H9 (cell line): ENCODE measurements around the gene DISC1. TPM values are rescaled to one million over a fixed set of nuclear protein-coding genes. Genes with fewer than 3 reads are reported as not detected.

Experiments used
- DNase-seq: peaks from one replicate; pipeline ENCODE4 v3.0.0-alpha.2; 2017
- H2AFZ ChIP-seq: one replicate; pipeline ENCODE4 v1.6.1; 2013; ENCODE audit warnings: mild to moderate bottlenecking, low read length, control low read depth, moderate library complexity
- H2AK5ac ChIP-seq: 2 replicates; pipeline ENCODE4 v1.6.1; 2013; ENCODE audit warnings: low read length, control low read depth, mixed read lengths; ENCODE audit not compliant: insufficient read length
- H2BK120ac ChIP-seq: one replicate; pipeline ENCODE4 v1.6.1; 2013; ENCODE audit warnings: low read depth, mild to moderate bottlenecking, low read length, control low read depth, inconsistent platforms; ENCODE audit not compliant: poor library complexity, severe bottlenecking
- H2BK12ac ChIP-seq: 2 replicates; pipeline ENCODE4 v1.6.1; 2013; ENCODE audit warnings: low read length, control low read depth, mixed read lengths, low read depth; ENCODE audit not compliant: insufficient read length
- H2BK15ac ChIP-seq: 2 replicates; pipeline ENCODE4 v1.6.1; 2013; ENCODE audit warnings: low read depth, low read length, control low read depth
- H2BK20ac ChIP-seq: one replicate; pipeline ENCODE4 v1.6.1; 2013; ENCODE audit warnings: low read depth, mild to moderate bottlenecking, low read length, control low read depth, inconsistent platforms; ENCODE audit not compliant: poor library complexity, severe bottlenecking
- H2BK5ac ChIP-seq: 2 replicates; pipeline ENCODE4 v1.6.1; 2013; ENCODE audit warnings: low read length, control low read depth, mixed read lengths; ENCODE audit not compliant: insufficient read length
- H3K14ac ChIP-seq: 2 replicates; pipeline ENCODE4 v1.6.1; 2013; ENCODE audit warnings: low read length, control low read depth; ENCODE audit not compliant: insufficient read depth
- H3K18ac ChIP-seq: 2 replicates; pipeline ENCODE4 v1.6.1; 2013; ENCODE audit warnings: low read depth, mild to moderate bottlenecking, mixed read lengths, low read length, control low read depth; ENCODE audit not compliant: insufficient read length
- H3K23ac ChIP-seq: 2 replicates; pipeline ENCODE4 v1.6.1; 2013; ENCODE audit warnings: low read length, control low read depth, mixed read lengths, low read depth; ENCODE audit not compliant: insufficient read length
- H3K23me2 ChIP-seq: 2 replicates; pipeline ENCODE4 v1.6.1; 2013; ENCODE audit warnings: low read depth, mild to moderate bottlenecking, mixed read lengths, low read length, control low read depth; ENCODE audit not compliant: insufficient read length, poor library complexity, severe bottlenecking
- H3K27ac ChIP-seq: 2 replicates; pipeline ENCODE4 v1.5.1; 2013; ENCODE audit warnings: low read length, control low read depth, mixed read lengths, low read depth; ENCODE audit not compliant: insufficient read length
- H3K27me3 ChIP-seq: 2 replicates; pipeline ENCODE4 v1.6.1; 2013; ENCODE audit warnings: low read length, control low read depth, inconsistent platforms; ENCODE audit not compliant: insufficient read depth
- H3K4ac ChIP-seq: 2 replicates; pipeline ENCODE4 v1.6.1; 2013; ENCODE audit warnings: low read depth, mild to moderate bottlenecking, control low read depth, inconsistent platforms, low read length, moderate library complexity
- H3K4me1 ChIP-seq: 2 replicates; pipeline ENCODE4 v1.6.1; 2013; ENCODE audit warnings: low read length, control low read depth, inconsistent platforms; ENCODE audit not compliant: insufficient read depth
- H3K4me2 ChIP-seq: 2 replicates; pipeline ENCODE4 v1.6.1; 2013; ENCODE audit warnings: low read length, control low read depth, mixed read lengths; ENCODE audit not compliant: insufficient read length, insufficient read depth
- H3K56ac ChIP-seq: 2 replicates; pipeline ENCODE4 v1.6.1; 2013; ENCODE audit warnings: low read depth, mild to moderate bottlenecking, mixed read lengths, low read length, control low read depth; ENCODE audit not compliant: insufficient read length
- H3K79me1 ChIP-seq: 2 replicates; pipeline ENCODE4 v1.6.1; 2013; ENCODE audit warnings: low read depth, mild to moderate bottlenecking, moderate library complexity, low read length, control low read depth, inconsistent platforms; ENCODE audit not compliant: insufficient read depth, poor library complexity, severe bottlenecking
- H3K79me2 ChIP-seq: 2 replicates; pipeline ENCODE4 v1.6.1; 2013; ENCODE audit warnings: low read length, control low read depth, inconsistent platforms; ENCODE audit not compliant: insufficient read depth
- H3K9ac ChIP-seq: 2 replicates; pipeline ENCODE4 v1.6.1; 2013; ENCODE audit warnings: low read length, control low read depth, mixed read lengths; ENCODE audit not compliant: insufficient read length; ENCODE audit errors: extremely low read depth
- H3K9me3 ChIP-seq: one replicate; pipeline ENCODE4 v1.6.1; 2013; ENCODE audit warnings: low read depth, low read length, inconsistent platforms; ENCODE audit not compliant: control insufficient read depth
- H3T11ph ChIP-seq: one replicate; pipeline ENCODE4 v1.6.1; 2013; ENCODE audit warnings: mild to moderate bottlenecking, low read length, control low read depth, inconsistent platforms
- H4K20me1 ChIP-seq: one replicate; pipeline ENCODE4 v1.6.1; 2013; ENCODE audit not compliant: control insufficient read depth, insufficient read length, insufficient read depth
- H4K5ac ChIP-seq: 2 replicates; pipeline ENCODE4 v1.6.1; 2013; ENCODE audit warnings: low read depth, mild to moderate bottlenecking, mixed read lengths, low read length, control low read depth; ENCODE audit not compliant: insufficient read length
- H4K8ac ChIP-seq: replicated peaks from 2 replicates; pipeline ENCODE4 v1.6.1; 2013; ENCODE audit warnings: low read length, control low read depth, mixed read lengths, low read depth; ENCODE audit not compliant: insufficient read length
- H4K91ac ChIP-seq: 2 replicates; pipeline ENCODE4 v1.6.1; 2013; ENCODE audit warnings: low read depth, mild to moderate bottlenecking, moderate library complexity, mixed read lengths, low read length, control low read depth; ENCODE audit not compliant: insufficient read length
- H3K27ac Mint-ChIP-seq, 3 experiments: 2 replicates in 2 of 3; 3 replicates in 1 of 3; pipeline ENCODE4 v1.8.0; 2020 to 2021; ENCODE audit warnings: mixed read lengths in 3 of 3, mild to moderate bottlenecking in 1 of 3, moderate library complexity in 1 of 3
- H3K27me3 Mint-ChIP-seq: 2 replicates; pipeline ENCODE4 v1.8.0; 2021; ENCODE audit warnings: low read depth, mild to moderate bottlenecking, moderate library complexity, mixed read lengths
- H3K36me3 Mint-ChIP-seq, 3 experiments: 2 replicates in 2 of 3; 3 replicates in 1 of 3; pipeline ENCODE4 v1.8.0; 2020 to 2021; ENCODE audit warnings: low read depth in 3 of 3, mixed read lengths in 3 of 3; ENCODE audit not compliant: insufficient read depth in 1 of 3
- H3K4me1 Mint-ChIP-seq, 2 experiments: 2 replicates each; pipeline ENCODE4 v1.8.0; 2020; ENCODE audit warnings: mixed read lengths in 2 of 2
- H3K4me3 Mint-ChIP-seq, 2 experiments: 2 replicates in 1 of 2; 3 replicates in 1 of 2; pipeline ENCODE4 v1.8.0; 2020 to 2021; ENCODE audit warnings: mild to moderate bottlenecking in 2 of 2, mixed read lengths in 2 of 2, moderate library complexity in 1 of 2
- H3K9me3 Mint-ChIP-seq, 2 experiments: 2 replicates in 1 of 2; 3 replicates in 1 of 2; pipeline ENCODE4 v1.8.0; 2020; ENCODE audit warnings: mild to moderate bottlenecking in 2 of 2, mixed read lengths in 2 of 2, moderate library complexity in 1 of 2
- WGBS: extraction: QIAGEN DNeasy Blood & Tissue Kit; methylation state at CpG from one replicate; pipeline ENCODE4 v1.1.7; 2013; ENCODE audit warnings: missing lambda C conversion rate, low lambda C conversion rate, mixed read lengths; ENCODE audit not compliant: insufficient read length; ENCODE audit errors: extremely low coverage; 5-methylcytosine and 5-hydroxymethylcytosine counted together
- total RNA-seq: library from RNA; stranded (reverse); gene quantifications from 2 replicates; pipeline ENCODE4 v1.2.1, GENCODE V29; 2021
- TF ChIP-seq, protein P1 (sequence below): fragments of 200-600 bp; sonication (generic); conservative IDR thresholded peaks from 3 replicates; pipeline ENCODE4 v1.8.0; 2021; ENCODE audit warnings: antibody characterized with exemption, mild to moderate bottlenecking

Gene DISC1
- total RNA-seq, 1 experiment from 2014 or later = 2.5 TPM

DNA sequence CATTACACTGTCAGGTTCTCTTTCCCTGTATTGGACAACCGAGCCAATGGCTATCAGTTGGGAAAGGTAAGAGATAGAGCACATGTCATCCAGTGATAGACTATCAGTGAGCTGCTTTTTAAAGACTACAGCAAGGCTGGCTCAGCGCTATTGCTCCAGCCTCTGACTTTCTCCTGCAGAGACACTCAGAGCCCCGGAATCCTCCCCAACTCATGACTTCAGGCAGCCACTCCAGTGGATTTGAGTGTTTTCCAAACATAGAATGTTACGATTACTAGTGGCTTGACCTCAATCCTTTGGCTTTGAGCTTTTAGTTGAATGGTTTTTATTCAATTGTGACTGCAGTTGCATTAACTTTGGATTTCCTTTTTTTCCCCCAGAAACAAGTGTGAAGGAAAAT lies 331.9 kb downstream of the DISC1 start:
- H2BK120ac ChIP-seq = no peak overlapping the region
- no peak overlapping the region for H4K8ac ChIP-seq
- H2BK15ac ChIP-seq = no peak overlapping the region
- no peaks in the 10 kb centered on the region for H3K79me2 ChIP-seq
- Mint-ChIP-seq H3K27me3 (peaks cover 11% of the 10 kb centered on the region), H3K4me1 (peaks cover 0 to 4% of the 10 kb centered on the region in 2 experiments; a peak in 2 of 4 replicates), H3K4me3 (no peak overlapping the region), H3K9me3 (no peaks in the 10 kb centered on the region; a peak in 1 of 5 replicates), H3K27ac (no peak overlapping the region), H3K36me3 (peaks cover 0 to 2% (median 0%) of the 10 kb centered on the region in 3 experiments; a peak in 2 of 7 replicates)
- no peak overlapping the region for H4K91ac ChIP-seq
- no peak overlapping the region for H3K23ac ChIP-seq
- H3K18ac ChIP-seq = no peak overlapping the region
- no peak overlapping the region for H2BK12ac ChIP-seq
- no peak overlapping the region for H2BK20ac ChIP-seq
- no peak overlapping the region for H4K5ac ChIP-seq
- H3K9me3 ChIP-seq = no peaks in the 10 kb centered on the region
- no peak overlapping the region for H2AK5ac ChIP-seq
- no peak overlapping the region for H3T11ph ChIP-seq
- H3K4me2 ChIP-seq = no peak overlapping the region
- H3K14ac ChIP-seq = no peak overlapping the region
- DNase-seq = no peak
- no peak overlapping the region for H2BK5ac ChIP-seq
- no peak overlapping the region for H3K4ac ChIP-seq
- H3K23me2 ChIP-seq = no peaks in the 10 kb centered on the region
- H3K56ac ChIP-seq = no peak overlapping the region
- H3K9ac ChIP-seq = no peak overlapping the region
- H3K79me1 ChIP-seq = no peaks in the 10 kb centered on the region
- no peak overlapping the region for H3K27ac ChIP-seq
- no peaks in the 10 kb centered on the region for H3K27me3 ChIP-seq
- no peaks in the 10 kb centered on the region for H3K4me1 ChIP-seq
- whole genome bisulfite sequencing = no CpG with 5 or more reads among the region's 4 CpGs
- TF ChIP-seq, protein P1, sequence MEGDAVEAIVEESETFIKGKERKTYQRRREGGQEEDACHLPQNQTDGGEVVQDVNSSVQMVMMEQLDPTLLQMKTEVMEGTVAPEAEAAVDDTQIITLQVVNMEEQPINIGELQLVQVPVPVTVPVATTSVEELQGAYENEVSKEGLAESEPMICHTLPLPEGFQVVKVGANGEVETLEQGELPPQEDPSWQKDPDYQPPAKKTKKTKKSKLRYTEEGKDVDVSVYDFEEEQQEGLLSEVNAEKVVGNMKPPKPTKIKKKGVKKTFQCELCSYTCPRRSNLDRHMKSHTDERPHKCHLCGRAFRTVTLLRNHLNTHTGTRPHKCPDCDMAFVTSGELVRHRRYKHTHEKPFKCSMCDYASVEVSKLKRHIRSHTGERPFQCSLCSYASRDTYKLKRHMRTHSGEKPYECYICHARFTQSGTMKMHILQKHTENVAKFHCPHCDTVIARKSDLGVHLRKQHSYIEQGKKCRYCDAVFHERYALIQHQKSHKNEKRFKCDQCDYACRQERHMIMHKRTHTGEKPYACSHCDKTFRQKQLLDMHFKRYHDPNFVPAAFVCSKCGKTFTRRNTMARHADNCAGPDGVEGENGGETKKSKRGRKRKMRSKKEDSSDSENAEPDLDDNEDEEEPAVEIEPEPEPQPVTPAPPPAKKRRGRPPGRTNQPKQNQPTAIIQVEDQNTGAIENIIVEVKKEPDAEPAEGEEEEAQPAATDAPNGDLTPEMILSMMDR = no peak
- no peak overlapping the region for H2AFZ ChIP-seq
- no peaks in the 10 kb centered on the region for H4K20me1 ChIP-seq
